ENCODE results near the gene GOLGA6L2.

The GOLGA6L2 gene

GRCh38 chr15:23482764-23483489 lies 35.9 kb upstream of the GOLGA6L2 start:
- no peaks in the 10 kb centered on the region for H4K20me1 ChIP-seq (ENCODE audit: insufficient read depth, low read length)
- H2AFZ ChIP-seq (ENCODE audit: low read length), result no peak overlapping the region
- no peak overlapping the region for H3K27ac ChIP-seq (ENCODE audit: low read depth, low read length, poor library complexity, severe bottlenecking)
- no peaks in the 10 kb centered on the region for H3F3A ChIP-seq (ENCODE audit: insufficient read depth, low read length)
- no peaks in the 10 kb centered on the region for H3K9me2 ChIP-seq (ENCODE audit: low read depth, low read length)
- H3K9me3 ChIP-seq (ENCODE audit: low read length), result no peaks in the 10 kb centered on the region
- no peak overlapping the region for H3K9ac ChIP-seq (ENCODE audit: low read length)
- no peaks in the 10 kb centered on the region for H3K27me3 ChIP-seq (ENCODE audit: insufficient read depth, low read length)
- TF ChIP-seq, protein P1, sequence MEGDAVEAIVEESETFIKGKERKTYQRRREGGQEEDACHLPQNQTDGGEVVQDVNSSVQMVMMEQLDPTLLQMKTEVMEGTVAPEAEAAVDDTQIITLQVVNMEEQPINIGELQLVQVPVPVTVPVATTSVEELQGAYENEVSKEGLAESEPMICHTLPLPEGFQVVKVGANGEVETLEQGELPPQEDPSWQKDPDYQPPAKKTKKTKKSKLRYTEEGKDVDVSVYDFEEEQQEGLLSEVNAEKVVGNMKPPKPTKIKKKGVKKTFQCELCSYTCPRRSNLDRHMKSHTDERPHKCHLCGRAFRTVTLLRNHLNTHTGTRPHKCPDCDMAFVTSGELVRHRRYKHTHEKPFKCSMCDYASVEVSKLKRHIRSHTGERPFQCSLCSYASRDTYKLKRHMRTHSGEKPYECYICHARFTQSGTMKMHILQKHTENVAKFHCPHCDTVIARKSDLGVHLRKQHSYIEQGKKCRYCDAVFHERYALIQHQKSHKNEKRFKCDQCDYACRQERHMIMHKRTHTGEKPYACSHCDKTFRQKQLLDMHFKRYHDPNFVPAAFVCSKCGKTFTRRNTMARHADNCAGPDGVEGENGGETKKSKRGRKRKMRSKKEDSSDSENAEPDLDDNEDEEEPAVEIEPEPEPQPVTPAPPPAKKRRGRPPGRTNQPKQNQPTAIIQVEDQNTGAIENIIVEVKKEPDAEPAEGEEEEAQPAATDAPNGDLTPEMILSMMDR (IDR thresholded peaks at IDR 0.05; ENCODE audit: low read length), result no peak
- no peak for TF ChIP-seq EZH2 (IDR thresholded peaks at IDR 0.05; ENCODE audit: borderline replicate concordance, low read length)
- no peak overlapping the region for H3K4me3 ChIP-seq (ENCODE audit: low read depth, low read length, poor library complexity, severe bottlenecking)
- H3K4me1 ChIP-seq (ENCODE audit: insufficient read depth, low read length, severe bottlenecking), result no peaks in the 10 kb centered on the region
- no peaks in the 10 kb centered on the region for H3K79me2 ChIP-seq (ENCODE audit: insufficient read depth, low read length)
- no peaks in the 10 kb centered on the region for H3K36me3 ChIP-seq (ENCODE audit: insufficient read depth, low read length)
- H3K4me2 ChIP-seq (ENCODE audit: low read length), result no peak overlapping the region

DNA sequence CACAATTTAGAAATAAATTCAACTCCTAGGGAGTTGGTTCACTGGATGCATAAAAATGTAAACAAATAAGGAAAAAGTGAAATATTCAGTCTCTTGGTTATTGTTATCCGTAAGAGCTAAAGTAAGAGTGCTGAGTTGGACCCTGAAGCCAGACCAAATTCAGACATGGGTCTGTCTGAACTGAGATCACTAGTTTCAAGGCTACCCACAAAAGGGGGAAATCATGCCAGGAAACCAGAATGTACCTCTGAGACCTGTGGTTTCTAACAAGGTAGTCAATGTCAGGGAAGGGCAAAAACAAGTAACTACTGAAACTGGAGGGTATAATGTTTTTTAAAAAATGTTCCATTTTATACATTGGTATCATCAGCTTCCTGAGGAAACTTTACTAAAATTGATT lies 35.2 kb upstream of the GOLGA6L2 start:
- no peak overlapping the region for H3K27ac ChIP-seq (ENCODE audit: low read depth, low read length, poor library complexity, severe bottlenecking)
- no peak overlapping the region for H3K9ac ChIP-seq (ENCODE audit: low read length)
- no peak overlapping the region for H3K4me2 ChIP-seq (ENCODE audit: low read length)
- H3K9me2 ChIP-seq (ENCODE audit: low read depth, low read length), result no peaks in the 10 kb centered on the region
- H3K9me3 ChIP-seq (ENCODE audit: low read length), result no peaks in the 10 kb centered on the region
- no peaks in the 10 kb centered on the region for H3F3A ChIP-seq (ENCODE audit: insufficient read depth, low read length)
- H3K4me1 ChIP-seq (ENCODE audit: insufficient read depth, low read length, severe bottlenecking), result no peaks in the 10 kb centered on the region
- TF ChIP-seq, protein P1 (IDR thresholded peaks at IDR 0.05; ENCODE audit: low read length), result no peak
- no peak for TF ChIP-seq EZH2 (IDR thresholded peaks at IDR 0.05; ENCODE audit: borderline replicate concordance, low read length)
- no peaks in the 10 kb centered on the region for H4K20me1 ChIP-seq (ENCODE audit: insufficient read depth, low read length)
- H3K36me3 ChIP-seq (ENCODE audit: insufficient read depth, low read length), result no peaks in the 10 kb centered on the region
- H2AFZ ChIP-seq (ENCODE audit: low read length), result no peak overlapping the region
- H3K4me3 ChIP-seq (ENCODE audit: low read depth, low read length, poor library complexity, severe bottlenecking), result no peak overlapping the region
- no peaks in the 10 kb centered on the region for H3K79me2 ChIP-seq (ENCODE audit: insufficient read depth, low read length)
- no peaks in the 10 kb centered on the region for H3K27me3 ChIP-seq (ENCODE audit: insufficient read depth, low read length)

DNA sequence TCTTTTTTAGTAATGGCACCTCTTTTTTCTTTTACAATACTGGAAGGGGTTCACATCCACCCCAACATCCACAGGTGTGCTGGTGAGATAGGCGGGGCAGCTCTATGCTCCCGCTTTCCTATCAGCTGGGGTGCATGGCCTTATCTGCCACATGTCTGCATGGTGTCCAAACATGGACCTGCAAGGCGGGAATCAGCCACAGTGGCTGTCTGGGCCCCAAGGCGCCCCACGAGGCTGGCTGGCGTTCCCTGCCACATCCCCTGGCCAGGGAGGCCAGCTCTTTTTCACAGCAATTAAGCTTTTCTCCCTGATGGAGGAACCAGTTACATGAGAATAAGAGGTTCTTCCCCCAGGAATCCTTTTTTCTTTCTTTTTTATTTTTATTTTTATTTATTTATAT lies 30.9 kb upstream of the GOLGA6L2 start:
- H3K27me3 ChIP-seq (ENCODE audit: insufficient read depth, low read length), result no peaks in the 10 kb centered on the region
- no peaks in the 10 kb centered on the region for H3K9me2 ChIP-seq (ENCODE audit: low read depth, low read length)
- H4K20me1 ChIP-seq (ENCODE audit: insufficient read depth, low read length), result no peaks in the 10 kb centered on the region
- H3K4me3 ChIP-seq (ENCODE audit: low read depth, low read length, poor library complexity, severe bottlenecking), result no peak overlapping the region
- H3K27ac ChIP-seq (ENCODE audit: low read depth, low read length, poor library complexity, severe bottlenecking), result no peak overlapping the region
- H3K36me3 ChIP-seq (ENCODE audit: insufficient read depth, low read length), result no peaks in the 10 kb centered on the region
- no peaks in the 10 kb centered on the region for H3K4me1 ChIP-seq (ENCODE audit: insufficient read depth, low read length, severe bottlenecking)
- TF ChIP-seq EZH2 (IDR thresholded peaks at IDR 0.05; ENCODE audit: borderline replicate concordance, low read length), result no peak
- TF ChIP-seq, protein P1 (IDR thresholded peaks at IDR 0.05; ENCODE audit: low read length), result no peak
- H3F3A ChIP-seq (ENCODE audit: insufficient read depth, low read length), result no peaks in the 10 kb centered on the region
- no peaks in the 10 kb centered on the region for H3K9me3 ChIP-seq (ENCODE audit: low read length)
- no peak overlapping the region for H3K9ac ChIP-seq (ENCODE audit: low read length)
- no peak overlapping the region for H2AFZ ChIP-seq (ENCODE audit: low read length)
- no peaks in the 10 kb centered on the region for H3K79me2 ChIP-seq (ENCODE audit: insufficient read depth, low read length)
- no peak overlapping the region for H3K4me2 ChIP-seq (ENCODE audit: low read length)

Data from OCI-LY1 (cell line).